A172 (cell line): Measurements from ENCODE around the gene CELF2. TPM values are rescaled to one million over a fixed set of nuclear protein-coding genes. Genes with fewer than 3 reads are reported as not detected.

ENCODE experiments used
- DNase-seq: peaks from one replicate; pipeline ENCODE4 v3.0.0-alpha.2; 2015; ENCODE audit warnings: low spot score
- total RNA-seq: library from RNA; depleted of rRNA; stranded (reverse); fragments of >200 nt; shearing (Covaris generic); gene quantifications from 2 replicates; pipeline ENCODE4 v1.2.3, GENCODE V29; 2014

Gene CELF2
- total RNA-seq, 1 experiment from 2014 or later = 0.10 TPM

DNA sequence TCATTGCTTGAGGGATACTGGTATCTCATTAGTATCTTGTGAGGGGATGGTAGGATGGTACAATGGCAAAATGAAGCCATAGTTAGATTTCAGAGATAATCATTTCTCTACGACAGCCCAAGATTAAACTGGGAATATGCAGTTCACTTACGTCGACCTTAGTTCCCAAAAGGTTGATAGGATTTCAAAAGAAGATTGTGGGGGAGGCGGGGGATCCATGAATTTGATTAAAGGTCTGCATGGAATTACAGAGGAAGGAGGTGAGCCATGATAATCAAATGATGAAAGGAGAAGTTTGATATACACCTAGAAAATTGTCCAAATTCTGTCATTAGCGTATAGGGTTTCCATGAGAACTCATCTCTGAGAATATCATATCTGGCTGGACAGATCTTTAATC lies 206.6 kb downstream of the CELF2 start:
- no peak for DNase-seq

DNA sequence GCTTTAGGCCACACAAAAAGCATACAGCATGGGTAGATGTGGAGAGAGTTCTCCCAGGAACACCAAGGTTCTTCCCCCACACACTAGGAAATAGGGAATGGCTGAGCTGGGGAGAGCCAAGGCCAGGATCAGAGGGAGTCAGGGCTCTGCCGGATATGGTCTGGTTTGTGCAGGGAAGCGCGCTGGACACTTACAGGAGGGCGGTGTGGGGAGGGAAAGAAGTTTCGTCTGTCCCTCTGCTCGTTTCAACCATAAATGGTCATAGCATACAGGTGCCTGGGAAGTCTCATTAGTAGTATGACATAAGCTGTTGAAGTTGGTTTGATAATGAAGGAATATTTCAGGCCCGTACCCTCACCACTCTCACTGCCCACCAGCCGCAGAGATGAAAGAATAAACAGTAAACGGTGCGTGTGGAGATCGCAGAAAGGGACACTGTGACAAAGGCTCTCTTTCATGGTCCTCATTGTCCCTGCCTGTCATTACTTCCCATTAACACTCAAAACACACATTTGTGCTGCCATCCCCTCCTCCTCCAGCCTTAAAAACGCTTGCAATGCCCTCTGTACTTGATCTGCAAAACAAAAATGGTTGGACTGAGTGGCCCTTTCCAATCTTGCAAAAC lies 207.2 kb downstream of the CELF2 start:
- DNase-seq = no peak

DNA sequence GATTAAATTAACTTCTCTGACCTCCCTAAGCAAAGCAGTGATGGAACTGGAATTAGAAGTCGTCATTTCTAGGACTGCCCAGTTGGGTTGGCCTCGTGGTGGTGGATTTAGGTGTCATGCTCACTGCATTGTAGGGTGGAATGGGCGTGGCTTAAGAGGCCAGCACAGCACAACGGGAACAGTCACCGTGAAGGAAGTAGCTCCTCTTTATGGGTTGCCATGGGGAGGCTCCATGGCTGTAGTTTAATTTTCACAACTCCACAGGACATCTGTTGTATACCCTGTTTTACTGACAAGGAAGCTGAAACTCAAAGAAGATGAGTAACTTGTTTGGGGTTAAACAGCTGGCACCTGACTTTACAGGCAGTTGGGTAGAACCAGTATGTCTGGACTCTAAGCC lies 208.3 kb downstream of the CELF2 start:
- no peak for DNase-seq

DNA sequence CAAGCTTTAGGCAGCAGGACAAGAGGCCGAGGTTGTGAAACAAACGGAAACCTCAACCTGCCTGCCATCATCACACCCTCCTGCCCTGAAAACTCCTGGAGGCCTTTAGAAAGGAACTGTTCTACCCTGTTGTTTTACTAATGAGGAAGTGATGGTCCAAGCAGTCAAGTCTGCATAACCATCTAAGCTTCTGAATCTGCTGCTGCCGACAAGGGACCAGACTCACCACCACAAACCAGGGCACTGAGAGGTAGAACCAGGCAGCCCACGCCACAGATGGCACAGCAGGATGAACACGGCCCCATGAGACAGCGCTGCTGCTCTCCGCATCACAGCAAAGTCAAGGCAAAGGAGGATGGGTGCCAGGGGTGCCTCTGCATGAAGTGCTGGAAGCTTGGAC lies 209.4 kb downstream of the CELF2 start:
- no peak for DNase-seq

DNA sequence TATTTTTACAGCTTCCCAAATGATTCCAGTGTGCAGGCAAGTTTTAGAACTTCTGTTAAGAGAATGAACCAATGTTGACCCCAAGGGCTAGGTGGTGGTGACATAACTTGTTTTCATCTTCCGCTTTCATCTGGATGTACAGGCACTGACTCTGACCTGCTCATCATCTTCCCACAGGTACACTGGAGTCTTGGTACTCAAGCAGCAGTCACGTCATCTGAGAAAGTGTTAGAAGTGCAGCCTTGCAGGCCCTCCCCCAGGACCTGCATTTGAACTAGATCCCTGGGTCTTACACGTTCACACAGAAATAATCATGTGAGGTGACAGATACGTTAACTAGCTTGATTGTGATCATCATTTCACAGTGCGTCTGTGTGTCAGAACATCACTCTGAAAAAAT lies 212.2 kb downstream of the CELF2 start:
- no peak for DNase-seq

DNA sequence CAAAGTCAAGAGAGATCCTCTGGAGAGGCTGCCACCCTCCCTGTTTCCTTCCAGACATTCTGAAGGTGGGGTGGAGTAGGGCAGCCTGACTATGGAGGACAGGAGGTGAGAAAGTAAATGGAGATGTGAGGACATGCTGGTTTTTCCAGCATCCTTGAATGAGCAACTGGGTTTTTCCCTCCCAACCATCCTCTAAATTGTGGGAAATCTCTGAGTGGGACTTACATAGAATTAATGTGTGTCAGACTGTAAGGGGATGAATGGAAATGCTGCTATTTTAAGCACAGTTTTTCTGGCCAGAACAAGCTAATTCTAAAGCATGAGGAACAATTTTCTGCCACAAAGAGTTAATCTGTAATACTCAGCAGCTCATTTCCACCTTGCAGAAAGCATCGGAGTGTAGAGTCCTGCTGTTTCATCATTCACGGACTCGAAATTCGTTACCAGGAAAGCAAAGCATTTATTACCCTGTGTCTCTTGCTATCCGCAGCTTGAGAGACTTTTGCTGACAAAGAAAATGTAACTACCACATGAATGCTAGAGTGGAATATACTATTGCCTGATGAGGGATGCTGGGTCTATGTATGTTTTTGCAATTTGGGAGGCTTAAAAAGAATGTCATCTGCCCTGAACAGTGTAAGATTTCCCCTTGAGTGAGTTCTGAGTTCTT lies 213.0 kb downstream of the CELF2 start:
- DNase-seq = no peak

DNA sequence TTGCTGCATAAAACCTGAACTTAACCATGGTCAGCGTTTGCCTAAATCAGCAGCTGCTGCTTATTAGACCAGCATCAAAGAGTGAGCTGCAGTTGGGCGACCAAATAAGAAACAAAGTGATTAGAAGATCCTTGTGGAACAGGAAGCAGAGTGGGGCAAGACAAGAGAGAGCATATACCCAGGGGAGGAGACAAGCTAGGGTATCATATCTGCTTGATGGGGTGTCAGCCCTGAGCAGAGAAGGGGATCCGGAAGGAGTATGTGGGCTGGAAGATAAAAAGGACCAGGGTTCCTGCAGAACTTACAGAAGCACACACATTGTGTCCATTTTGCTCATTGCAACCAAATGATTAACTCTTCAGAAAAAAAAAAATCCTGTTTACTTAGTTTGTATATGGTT lies 213.6 kb downstream of the CELF2 start:
- DNase-seq = no peak

DNA sequence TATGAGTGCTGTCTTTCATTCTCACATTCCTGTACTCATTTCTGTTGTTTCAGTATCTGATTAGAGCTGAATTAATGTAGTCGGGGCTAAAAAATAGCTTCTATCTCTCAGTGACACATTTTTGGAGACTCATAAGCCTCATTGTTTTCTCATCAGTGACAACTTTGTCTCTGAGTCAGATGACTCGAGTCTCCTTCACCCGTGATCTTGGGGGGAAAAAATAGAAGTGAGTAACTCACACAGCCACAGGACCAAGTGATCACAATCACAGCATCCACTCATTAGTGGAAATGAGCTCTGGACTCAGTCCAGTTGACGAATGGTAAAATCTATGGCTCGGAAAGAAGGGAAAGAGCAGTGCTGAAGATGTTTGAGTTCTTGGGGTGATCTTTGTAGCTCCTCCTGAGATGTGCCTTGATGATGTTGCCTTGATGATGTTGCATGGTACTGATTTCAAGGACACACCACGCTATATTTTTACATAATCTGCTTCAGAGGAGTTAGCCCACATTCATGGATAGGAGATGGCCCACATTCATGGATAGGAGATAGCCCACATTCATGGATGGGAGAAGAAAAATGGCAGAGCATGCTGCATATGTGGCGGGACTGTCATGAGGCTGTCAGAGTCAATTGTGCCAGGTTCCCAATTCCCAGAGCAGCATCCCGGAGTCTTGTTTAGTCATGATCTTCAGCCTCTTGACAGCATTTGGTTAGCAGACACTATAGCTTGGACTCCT lies 214.7 kb downstream of the CELF2 start:
- no peak for DNase-seq

DNA sequence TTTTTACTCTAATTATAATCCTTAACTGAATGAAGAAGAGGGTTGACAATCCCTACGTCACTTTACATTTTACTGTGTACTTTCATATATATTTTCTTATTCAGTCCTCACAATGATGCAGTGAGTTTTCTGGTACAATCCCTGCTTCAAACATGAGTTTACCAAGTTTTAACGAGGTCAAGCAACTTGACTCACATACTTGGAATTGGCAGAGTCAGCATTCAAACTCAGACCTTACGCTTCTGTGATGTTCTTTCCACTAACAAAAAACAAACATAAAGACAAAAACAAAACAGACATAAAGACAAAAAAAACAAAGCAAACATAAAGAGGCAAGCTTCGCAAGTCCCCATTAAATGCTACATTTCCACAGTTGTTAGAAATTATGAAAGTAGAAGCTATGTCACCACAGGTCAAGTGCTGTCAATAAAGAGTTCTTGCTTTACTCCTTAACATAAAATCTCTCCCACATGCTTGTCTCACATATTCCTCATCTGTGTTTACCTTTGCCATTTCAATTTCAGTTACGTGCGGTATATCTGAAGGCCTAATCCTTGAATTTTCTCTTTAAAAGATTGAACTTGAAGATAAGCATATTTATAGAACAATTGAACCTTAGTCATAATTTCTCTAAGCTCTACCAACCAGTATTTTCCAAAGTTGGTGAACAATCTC lies 217.3 kb downstream of the CELF2 start:
- DNase-seq = no peak

DNA sequence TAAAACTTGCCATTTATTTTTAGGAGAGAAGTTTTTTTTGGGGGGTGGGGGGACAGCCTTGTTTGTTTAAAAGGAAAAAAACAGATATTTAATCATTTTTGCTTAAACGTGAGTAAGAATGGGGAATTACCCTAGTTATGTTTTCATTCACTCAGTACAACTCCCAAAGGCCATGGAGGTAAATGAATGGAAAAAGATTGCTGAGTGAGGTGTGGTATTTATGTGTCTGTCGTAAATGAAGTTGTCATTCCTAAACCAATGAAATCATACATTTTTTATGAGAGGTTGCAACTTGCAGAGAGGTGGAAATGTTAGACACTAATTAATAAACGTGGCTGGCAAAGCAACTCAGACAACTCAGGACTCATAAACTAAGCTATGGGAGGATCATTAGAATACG lies 218.1 kb downstream of the CELF2 start:
- no peak for DNase-seq

DNA sequence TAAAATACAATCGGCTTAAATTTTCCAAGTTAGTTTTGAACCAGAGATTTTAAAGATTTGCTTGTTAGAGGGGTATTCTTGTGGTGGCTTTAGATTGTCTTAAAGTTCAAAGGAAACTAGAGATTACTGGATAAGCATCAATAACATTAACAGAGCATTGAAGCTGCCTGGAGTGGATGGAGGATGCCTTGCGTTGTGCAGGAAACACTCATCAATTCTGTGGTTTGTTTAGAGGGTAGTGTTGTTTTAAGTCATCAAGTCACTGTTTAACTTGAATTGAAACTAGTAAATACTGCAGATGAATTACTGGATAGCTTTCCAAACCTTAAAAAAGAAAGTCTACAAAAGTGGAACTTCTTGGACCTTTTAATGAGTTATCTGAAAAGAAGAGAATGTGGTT lies 218.6 kb downstream of the CELF2 start:
- no peak for DNase-seq

DNA sequence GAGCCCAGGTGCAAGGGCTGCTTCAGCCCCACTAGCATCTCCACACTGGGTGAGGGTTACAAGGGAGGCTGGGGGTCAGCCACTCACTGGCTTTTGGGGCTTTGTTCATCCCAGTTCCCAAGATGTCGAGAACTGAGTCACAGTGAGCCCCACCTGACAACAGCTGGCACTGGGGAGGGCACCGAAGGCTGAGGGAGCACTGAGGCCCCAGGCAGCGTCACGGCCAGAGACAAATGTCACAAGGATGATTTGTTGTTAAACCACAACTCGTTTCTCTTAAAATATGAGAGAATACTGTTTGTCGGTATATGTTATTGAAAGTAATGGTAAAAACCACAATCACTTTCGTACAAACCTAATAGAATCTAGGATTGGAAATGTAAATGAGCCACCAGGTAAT lies 219.9 kb downstream of the CELF2 start:
- no peak for DNase-seq

DNA sequence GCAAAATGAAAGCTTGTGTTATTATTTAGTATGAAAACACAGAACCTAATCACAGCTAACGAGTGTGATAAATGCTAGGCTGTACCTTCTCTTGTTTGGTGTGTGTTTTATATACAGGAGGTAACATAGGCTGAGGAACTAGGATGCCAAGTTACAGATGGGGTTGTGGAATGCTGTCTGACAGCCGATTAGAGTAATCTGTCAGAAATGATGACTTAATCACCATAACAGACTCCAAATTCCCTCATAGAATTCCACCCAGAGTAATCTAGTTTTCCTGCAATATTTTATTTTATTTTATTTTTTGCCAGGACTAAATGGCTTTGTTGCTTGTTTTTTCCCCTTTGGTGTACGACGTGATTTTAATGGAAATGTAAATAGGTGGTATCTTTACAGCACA lies 221.2 kb downstream of the CELF2 start:
- DNase-seq = no peak

DNA sequence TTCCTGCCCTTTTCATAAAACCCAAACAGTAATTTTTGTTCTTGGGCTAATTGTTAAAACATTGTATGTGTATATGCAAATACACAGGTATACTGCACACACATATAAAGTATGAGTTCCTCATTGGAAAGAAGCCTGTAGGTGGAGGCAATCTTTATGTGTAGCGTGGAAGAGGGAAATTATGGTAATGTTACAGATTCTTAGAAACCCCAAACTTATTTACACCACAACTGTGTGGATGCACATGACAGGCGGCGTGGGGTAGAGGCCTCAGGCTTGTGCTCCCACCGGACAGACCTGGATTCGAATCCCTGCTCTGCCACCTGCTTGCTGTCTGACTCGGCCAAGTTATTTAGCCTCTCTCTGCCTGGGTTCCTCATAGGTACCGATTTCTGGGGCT lies 223.0 kb downstream of the CELF2 start:
- no peak for DNase-seq

DNA sequence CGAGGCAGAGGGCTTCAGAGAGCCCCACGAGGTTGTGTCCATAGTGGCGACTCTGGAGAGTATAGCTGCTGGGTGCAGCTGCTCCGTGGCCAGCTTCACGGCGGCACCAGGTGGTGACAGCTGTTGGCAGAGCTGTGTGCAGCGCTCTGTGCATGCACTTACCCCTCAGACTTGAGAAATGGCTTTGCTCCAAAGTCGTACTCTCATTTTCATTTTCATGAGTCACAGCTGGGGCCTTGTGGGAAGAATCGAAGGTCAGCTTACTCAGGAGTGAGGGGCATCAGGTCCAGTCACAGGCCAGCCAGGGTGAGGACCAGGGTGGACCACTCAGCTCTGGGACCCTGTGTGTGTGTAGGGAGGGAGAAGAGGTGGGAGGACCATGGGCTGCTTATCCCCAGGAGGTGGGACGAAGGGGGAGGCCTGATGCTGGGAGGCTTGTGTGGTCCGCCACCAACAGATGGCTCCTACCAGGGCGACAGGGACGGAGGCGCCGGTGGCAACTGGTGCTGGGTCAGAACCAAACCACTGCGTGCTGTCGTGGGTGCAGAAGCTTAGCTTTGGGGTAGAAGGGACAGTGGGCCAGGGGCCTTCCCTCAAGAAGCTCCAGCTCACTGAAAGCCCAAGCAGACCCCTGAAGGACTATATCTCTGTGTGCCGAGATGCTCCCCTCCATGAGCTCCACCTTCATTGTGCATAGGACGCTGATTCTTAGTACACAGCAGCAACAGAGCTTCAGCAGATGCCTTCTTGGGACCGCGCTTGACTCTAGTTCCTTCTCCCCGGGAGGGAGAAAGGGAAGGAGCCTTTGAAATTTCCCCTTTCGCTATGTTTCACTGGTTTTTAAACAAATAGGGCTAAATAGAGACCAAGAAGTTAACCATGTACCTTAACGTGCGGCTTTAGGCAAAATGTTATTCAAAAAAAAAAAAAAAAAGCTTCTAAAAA lies 225.0 kb downstream of the CELF2 start:
- no peak for DNase-seq

DNA sequence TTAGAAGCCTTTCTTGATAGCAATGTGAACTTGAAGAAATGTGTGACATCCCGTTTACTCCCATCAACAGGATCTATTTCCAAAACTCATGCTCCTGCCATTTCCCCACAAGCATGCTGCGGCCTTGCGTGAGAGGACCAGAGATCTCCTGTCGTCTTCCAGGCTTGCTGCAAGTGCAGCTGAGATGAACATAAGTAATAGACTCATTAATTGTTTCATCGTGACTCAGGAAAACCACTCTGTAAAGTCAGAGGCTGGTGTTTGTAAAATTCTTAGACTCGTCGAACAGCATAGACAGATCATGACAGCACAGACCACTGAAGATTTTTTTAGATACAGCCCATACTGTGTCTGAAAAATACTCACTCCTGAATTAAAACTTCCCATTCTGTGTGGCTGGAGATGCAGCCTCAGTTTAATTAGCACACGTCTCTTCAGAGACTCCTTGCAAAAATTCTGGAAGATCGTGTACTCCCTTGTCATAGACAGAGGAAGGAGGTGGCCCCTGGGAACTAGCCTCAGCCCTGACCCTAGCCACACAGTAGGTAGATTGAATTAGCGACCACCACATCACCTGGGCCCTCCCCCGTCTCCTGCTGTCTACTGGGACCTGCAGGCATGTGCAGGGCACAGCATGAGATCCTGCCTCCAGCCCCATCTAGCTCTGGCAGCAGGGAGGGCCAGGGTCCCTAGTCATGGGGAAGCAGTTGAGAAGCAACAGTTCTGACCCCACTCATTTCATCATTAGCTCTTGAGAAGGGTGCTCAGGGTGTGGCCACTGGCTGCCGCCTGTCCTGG lies 226.0 kb downstream of the CELF2 start:
- DNase-seq = no peak

DNA sequence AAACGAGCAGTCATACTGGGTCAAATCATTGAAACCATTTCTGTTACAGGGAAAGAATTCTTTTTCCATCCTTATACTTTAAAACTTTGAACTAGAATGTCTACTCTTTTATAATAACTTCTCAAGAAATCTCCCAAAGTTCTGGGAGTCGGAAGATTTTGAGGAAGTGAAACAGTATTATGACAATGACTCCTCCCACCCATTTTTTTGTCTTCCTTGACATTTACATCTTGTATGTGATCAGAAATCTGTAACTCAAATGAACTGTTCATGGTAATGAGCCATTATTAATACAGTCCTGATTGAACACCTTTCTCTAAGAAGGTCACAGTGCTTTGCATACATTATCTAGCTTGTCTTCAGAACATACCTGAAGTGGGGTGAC lies 227.4 kb downstream of the CELF2 start:
- DNase-seq = no peak

DNA sequence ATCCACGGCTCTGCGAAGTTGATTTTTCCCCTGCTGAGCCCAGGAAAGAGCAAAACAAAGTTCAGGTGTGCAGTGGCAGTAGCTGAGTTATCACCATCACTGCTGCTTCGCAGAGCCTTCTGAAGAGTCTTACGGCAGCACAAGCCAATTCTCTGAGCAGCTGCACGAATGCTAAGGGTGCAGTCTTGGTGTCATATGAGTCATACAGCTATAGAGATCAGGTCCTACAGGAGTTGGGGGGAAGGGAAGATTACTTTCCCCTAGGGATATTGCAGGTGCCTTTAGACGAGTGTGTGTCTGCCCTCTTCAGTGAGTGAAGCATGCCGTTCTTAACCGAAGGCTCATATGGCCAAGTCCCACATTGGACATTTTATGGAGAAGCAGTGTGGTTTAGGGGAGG lies 227.8 kb downstream of the CELF2 start:
- no peak for DNase-seq

DNA sequence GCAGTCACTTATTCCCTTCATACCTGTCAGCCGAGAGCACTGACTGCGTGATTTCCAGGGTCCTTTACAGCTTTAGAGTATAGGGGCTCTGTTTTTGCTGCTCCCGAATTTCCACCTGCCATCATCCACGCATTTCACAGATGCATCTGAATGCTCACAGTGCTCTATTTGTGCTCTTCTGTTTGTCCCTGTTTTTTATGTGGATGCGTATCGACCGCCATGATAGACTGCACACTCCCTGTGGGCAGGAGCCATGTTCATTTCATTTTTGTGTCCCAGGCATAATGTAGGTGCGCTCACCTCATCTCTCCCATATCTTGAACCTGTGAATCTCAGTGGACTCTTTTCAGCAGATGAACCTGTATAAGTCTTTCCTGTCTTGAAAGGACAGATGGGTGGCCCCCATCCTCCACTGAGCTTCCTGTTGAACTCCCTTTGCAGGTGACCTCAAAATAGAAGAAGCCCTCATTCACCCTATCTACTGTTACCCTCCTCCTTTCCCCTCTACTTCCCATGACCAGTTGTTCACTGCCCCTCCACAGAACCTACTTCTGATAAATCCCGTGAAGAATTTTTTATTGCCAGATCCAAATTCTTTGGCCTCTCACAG lies 228.4 kb downstream of the CELF2 start:
- no peak for DNase-seq

DNA sequence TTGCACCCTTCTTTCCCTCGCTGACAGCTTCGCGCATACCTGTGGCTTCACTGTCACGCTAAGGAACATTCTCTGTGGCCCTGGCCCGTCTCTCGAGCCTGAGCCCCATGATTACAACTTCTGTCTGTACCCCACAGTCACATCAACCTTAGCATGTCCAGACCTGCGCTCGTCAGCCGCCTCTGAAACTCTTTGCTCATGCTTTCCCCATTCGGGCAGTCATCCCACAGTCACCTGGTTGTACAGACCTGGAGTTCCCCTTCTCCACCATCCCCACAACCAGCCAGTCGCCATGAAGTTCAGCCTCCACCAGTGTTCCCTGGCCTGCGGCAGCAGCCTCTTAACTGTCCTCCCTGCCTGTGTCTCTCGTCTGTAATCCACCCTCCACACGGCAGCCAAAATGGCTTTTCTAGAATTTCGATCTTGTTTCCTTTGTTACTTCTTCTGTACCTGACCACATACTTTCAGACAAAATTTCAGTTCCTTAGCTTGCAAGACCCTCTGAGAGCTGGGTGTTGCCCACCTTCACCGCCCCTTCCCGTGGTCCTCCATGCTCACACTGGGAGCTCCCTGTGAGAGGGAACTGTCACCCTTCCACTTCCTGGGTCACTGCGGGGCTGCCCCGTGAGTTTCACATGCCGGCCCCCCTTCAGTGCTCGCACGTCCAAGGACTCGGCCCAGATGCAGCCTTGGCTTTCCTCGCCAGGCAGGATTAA lies 229.2 kb downstream of the CELF2 start:
- no peak for DNase-seq
